Stimulated activated CD8-positive, alpha-beta memory T cell treated with anti-CD3 and anti-CD28 coated beads, Interleukin-7, amount 100 ng/mL, for 1 hour (primary cell): ENCODE measurements around the gene PHACTR3.

Experiments used
- DNase-seq, 2 donors: peaks; one replicate each; pipeline ENCODE4 v3.0.0-alpha.2; 2020; ENCODE audit warnings: low read depth in 2 of 2

PHACTR3 gene

DNA sequence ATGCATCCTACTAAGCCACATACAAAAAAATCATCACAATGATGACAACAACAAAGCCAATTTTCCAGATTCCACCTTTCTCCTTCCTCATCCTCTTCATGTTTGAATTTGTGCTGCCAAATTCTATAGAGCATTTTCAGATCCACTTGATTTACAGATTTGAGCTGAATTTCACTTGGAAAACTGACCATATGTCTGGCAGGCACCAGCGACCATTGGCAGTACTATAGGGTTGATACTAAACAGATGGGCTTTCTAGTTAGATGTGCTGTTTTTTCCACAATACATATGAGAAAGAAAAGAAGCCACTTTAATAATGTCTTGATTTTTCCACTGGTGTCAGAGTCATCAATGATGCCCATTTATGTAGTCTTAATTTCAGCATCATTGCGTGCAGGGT lies 127.0 kb downstream of the PHACTR3 start:
- DNase-seq: no peak

DNA sequence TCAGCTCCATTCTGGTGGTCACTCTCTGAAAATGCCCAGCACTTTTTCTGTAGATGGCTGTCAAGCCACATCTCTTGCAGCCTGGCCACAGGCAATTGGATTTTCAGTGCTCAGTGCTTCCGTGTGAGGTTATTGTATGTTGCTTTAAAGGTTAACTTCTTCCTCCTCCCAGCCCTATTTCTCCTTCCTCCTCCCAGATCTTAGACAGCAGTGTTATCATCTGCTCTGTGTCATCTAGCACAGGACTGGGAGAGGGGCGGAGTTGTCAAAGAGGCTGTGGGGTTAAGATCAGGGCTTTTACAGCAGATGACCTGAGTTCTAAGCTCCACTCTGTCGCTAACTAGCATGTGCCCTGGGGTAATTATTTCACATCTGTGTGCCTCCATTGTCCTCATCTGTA lies 129.0 kb downstream of the PHACTR3 start:
- DNase-seq: no peak

DNA sequence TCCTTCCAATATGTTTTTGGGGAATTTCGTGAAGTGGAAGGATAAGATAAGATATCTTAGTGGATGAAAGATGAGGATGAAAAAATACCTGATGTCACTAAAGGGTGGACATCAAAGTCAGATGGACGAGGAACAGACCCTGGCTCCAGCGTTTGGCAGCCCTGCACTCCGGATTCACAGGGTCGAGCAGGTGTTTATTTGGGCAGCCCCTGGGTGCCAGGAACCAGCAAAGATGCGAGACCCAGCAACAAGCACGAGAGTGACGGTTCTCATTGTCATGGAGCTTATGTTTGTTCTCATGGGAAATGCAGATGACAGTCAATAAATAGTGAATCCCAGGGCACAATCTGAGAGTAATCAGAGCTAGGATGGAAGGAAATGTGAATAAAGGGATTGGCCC lies 131.1 kb downstream of the PHACTR3 start:
- DNase-seq: no peak

DNA sequence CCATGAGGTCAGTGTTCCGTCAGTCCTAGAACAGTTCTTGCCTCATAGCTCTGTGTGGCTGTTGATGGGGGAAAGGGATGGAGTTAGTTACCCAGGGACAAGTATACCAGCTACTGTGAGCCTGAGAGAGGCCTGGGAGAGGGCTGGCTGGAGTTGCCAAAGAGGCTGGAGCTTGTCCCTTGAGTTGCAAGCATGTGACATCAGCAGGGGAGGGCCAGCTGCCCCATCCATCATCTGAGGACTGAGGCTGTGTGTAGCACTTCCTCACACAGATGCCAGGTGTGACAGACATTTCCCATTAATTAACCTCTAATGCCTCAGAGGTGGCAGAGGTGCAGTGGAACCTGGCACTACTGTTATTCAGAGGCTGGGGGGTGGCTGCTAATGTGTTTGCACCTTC lies 131.6 kb downstream of the PHACTR3 start:
- DNase-seq: no peak

DNA sequence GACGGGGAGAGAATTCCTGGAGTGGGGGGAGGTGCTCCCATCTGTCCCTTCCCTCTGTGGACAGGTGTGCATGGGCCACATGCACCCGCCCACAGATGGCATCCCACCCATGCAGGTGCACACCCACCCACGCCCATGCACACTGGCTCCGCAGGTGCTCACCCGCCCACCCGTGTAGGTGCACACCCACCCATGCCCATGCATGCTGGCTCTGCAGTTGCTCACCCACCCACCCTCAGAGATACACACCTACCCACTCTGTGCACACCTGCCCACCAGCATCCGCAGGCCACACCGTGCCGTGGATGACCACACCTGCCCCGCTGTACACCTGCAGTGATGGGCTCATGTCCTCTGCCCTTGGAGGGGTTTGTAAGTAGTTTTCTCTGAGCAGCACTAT lies 132.0 kb downstream of the PHACTR3 start:
- DNase-seq: no peak

DNA sequence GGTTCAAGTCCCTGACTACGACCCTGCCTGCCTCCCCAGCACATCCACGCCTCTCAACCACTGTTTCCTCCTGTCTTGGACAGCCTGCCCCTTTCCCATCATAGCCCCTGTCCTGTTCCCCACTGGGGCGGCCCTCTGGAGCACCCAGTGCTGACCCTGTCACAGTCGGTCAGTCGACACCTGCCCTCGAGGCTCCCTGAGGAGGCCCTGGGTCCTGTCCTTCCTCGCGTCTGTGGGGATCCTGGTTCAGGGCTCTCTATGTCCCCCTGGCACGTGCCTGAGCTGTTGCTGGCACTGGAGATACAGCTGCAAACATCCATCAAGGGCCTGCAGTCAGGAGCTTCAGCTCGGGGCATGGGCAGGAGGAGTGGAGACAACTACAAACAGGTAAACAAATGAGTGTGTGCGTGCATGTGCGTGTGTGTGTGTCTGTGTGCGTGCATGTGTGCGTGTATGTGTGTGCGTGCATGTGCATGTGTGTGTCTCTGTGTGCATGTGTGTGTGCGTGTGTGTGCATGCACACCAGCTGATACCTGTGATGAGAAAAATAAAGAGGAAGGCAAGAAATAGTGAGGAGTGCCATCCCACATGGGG lies 132.8 kb downstream of the PHACTR3 start:
- DNase-seq: no peak

DNA sequence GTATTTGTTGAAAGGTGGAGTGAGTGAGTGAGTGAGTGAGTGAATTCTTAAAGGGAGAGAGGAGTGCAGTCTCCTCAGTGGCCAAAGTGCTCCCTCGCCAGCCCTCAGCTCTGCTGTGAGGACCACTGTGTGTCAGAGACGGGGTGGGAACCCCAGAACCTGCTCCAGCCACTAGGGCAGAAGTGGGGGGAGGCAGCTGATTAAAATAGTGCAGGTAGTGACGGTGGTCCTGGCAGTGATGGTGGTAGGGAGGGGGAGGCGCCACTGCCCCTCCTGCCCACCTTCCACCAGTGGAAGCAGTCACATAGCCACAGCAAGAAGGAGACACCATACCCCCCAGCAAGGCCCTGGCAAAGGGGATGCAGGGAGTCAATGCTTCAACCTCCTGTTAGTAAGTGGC lies 133.5 kb downstream of the PHACTR3 start:
- DNase-seq: no peak

DNA sequence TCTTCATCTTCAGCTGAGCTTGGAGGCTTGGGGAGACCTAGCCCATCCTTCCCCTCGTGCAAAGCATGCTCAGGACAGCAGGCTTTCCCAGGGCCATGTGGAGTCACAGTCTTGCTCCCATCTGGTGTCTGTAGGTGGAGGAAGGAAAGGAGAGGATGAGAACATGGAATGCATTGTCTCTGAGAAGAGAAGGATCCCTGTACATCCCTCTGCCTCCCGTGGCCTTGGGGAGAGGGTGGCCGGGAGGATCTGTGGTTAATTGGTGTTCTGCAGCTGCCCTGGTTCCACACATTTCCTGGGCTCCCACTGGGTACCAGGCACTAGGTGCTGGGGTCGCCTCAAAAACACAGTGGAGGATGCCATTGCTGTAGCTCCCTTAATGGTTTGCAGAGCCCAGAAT lies 134.5 kb downstream of the PHACTR3 start:
- DNase-seq: no peak

DNA sequence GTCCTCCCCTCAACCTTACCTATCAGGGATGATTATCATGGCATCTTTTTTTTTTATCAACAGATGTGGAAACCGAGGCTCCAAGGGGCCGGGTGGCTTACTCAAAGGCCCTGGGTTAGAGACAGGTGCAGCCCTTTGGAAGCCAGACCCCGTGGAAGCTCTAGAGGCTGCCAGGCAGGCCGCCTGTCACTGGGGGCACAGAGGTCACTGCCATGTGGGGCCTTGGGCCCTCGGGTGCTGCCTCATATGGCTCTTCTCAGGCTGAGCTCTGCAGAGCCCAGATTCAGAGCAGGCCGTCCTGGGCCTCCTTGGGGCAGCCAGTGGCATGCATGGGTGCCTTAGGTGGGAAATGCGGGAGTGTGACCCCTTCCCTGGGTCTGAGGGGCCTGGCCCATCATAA lies 136.3 kb downstream of the PHACTR3 start:
- DNase-seq: no peak

DNA sequence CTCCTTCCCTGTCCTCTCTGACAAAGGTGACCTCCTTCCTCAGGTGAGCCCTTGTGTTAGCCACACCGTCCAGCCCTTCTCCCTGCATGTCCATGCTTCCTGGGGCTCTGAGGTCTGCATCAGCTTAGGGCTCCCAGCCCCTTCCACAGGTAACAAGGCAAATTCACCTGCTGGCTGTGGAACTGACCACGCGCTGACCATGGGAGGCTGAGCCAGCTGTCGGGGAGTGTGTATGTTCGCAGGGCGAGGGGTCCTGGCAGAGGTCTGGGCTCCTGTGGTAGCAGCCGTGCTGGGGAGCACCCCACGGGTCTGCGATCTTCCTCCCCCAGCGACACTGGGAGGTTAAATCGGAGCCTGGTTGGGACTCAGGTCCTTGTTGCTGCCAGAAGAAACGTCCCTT lies 136.7 kb downstream of the PHACTR3 start:
- no peak for DNase-seq

DNA sequence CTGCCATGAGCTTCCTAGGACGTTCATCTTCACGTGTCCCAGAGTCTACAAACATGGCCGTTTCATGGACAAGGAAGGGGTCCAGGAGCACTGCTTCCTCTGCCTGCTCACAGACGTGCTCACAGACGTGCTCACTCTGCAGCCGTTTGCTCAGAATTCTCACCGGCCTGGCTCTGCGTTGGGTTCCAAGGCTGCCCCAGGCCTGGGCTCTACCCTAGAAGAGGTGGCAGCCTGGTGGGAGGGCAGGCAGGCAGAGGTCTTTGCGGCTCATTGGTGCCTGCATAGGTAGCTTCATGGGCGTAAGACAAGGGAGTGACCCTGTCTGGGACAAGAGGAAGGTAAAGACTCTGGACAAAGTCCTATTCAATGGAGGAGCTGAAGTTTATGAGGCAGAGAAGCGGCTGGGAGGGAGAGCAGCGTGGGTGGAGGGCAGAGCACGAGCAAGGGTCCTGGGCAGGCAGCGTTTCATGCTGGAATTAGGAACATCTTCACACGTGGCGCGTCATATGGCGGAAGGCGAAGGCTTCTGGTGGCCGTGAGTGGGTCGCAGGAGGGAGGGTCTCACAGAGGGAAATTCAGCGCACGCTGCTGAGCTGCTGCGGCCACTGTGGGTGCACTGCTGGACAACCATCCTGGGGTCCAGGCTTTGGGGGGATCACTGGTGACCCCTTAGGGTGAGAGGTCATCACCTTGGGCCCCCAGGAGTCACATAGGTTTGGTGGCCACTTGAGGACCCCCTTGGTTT lies 138.2 kb downstream of the PHACTR3 start:
- no peak for DNase-seq

DNA sequence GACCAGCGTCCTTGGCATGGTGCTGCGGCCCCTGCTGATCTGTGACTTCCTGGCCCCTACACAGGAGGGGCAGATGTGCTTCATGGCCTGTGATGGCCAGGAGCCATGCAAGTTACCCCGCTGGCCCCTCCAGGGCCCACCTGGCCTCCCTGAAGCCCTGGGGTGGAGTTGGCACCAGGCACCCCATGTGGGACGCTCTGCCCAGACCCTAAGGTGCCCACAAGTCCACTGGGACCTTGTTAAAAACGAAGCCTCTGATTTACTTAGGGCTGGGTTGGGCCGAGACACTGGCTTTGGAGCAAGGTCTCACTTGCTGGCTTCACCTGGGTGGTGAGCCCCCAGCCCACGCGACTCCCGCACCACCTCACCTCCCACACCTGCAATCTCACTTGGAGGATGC lies 139.0 kb downstream of the PHACTR3 start:
- no peak for DNase-seq

DNA sequence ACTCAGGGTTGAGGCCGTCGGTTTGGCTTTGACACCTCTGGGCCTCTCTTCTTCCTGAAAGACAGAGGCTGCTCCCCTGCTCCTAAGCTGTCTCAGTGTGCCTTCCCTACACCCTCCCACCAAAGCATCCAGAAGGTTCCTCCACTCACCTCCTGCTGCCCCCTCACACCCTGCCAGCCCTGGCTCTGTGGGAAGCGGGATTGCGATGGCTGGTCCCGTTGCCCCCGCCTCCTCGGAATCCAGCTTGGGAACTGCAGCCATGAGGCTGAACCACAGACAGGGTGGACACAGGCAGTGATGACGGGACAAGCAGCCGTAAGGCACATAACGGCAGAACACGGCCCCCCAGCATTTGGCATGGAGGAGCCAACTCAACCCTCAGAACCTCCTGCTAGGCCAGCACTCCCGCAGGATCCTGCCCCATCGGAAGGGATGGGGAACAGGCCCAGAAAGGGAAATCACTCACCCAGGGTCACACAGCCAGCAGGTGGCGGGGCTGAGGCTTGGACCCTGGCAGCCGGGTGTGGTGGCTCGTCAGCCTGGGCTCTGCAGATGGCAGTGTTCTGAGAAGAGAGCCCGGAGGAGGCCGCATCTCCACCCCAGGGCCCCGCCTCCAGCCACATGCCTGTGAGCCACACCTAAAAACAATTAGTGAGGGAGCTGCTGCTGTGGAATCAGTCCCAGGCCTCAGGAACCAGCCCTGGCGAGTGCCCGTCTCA lies 139.6 kb downstream of the PHACTR3 start:
- DNase-seq: no peak

DNA sequence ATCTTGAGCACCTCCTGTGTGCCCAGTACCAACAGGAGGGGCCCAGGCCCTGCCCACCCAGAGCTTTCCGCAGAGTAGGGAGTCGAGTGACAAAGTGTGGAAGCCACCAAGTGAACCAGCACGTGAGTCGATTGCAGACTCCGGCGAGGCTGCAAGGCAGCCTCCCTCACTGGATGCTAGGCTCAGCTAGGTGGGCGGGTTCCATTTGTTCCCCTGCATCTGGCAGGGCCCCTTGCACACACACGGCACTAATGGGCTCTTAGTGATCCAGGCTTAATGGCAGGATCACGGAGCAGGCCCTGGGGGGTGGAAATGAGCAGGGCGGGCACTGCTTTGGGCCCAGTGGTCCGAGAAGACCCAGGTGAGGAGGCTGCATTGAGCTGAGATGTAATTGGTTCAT lies 140.4 kb downstream of the PHACTR3 start:
- DNase-seq: no peak

DNA sequence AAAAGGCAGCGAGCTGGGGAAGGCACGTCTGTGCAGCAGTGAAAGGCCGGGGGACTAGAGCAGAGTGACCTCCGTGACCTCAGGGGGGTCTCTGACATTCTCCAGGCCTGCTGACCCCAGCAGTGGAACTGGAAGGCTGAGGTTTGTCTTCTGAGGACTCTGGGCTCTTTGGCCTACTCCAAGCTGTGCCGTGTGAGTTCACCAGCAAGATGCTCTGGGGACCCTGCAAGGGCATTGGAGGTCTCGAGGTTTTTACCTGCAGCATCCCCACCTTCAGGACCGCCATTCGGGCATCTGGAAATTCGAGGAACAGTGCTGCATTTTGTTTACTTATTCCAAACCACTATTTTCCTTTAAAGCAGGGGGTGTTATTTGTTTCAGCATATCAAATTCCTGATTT lies 140.9 kb downstream of the PHACTR3 start:
- no peak for DNase-seq

DNA sequence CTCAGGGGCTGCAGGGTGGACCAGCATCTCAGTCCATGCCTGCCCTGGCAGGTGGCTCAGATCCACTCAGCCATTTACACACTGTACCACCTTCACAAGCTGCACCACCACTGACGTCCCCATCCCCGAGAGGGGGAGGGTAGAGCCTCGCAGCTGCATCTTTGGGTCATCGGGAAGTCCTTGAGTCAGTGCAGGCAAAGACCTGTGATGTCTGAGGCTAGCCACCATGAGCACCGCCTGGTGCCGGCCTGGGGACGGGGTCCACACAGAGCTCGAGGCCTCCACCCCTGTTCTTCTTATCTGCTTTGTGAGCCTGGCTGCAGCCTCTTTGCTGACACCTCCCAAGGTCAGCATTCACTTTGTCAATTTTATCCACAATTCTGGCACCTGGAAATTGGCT lies 141.4 kb downstream of the PHACTR3 start:
- DNase-seq: no peak

DNA sequence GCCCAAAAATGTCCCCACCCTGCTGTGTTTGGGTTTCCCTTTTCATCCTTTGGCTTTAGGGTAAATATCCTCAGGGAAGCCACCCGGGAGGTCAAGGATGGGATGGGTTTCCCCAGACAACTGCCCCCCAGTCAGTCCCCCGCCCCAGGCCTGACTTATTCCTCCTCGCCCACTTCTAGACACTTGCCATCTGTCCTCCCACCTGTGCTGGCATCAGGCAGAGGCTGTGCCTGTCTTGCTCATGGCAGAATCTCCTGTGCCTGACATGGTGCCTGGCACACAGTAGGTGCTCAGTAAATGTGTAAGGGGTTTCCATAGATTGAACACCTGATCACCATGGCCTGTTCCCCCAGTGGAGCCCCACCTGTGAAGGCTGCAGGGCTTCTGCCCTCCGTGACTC lies 141.8 kb downstream of the PHACTR3 start:
- DNase-seq: no peak

DNA sequence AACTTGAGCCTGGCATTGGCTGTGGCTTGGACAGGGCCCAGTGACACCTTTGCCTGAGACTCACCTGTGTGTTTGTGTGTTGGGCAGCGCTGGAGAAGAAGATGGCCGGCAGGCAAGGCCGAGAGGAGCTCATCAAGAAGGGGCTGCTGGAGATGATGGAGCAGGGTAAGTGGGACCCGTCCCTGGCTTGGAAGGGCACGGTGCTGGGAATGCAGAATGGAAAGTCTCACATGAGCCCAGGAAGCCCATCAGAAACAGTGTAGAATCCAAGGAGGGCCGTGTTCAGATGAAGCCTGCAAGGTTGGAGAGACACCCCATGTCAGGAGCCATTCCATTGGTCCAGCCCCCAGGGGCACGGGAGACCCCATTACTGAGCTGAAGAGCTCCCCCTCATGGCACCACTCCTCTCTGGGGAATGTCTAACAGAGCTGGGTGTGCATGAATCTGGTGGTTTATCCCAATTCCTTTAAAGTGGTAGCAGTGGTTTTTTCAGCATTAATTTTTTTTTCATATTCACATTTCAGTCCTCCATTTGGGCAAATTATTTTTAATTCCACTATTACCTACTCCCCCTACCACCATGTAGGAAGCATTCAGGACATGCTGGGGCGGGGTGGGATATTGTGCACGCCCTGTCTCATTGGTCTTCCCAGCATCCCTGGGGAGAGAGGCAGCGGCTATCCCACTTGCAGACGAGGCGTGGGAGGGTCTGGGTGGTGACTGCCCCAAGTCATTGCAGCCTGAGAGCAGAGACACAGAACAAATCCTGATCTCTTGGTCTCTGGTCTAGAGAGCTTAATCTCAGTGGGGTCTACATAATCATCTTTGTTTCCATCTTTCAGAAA lies 143.6 kb downstream of the PHACTR3 start:
- no peak for DNase-seq

DNA sequence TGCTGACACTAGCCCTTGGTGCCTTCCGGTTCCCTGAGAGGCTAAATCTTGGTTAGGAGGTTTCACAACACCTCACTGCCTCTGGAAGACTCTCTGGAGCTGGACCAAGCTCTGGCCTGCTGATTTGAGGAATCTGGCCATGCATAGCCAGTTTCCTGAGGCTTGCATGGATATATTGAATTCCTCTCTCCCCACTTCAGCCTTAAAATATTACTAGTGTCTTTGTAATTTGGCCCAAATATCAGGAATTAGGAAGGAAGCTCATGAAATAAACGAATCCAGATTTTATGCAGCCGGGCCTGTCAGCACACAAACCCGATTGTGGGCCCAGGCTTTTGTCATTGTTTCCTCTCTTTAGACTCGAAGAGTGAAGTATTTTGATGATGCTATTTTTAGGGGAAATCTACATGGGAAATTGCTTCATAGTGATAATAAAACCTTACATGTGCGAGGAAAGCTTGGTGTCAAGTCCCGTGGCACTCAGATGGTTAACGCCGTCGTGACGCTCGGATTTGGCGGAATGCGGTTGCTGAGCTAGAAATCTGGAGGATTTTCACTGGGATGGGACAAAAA lies 144.4 kb downstream of the PHACTR3 start:
- DNase-seq: no peak

DNA sequence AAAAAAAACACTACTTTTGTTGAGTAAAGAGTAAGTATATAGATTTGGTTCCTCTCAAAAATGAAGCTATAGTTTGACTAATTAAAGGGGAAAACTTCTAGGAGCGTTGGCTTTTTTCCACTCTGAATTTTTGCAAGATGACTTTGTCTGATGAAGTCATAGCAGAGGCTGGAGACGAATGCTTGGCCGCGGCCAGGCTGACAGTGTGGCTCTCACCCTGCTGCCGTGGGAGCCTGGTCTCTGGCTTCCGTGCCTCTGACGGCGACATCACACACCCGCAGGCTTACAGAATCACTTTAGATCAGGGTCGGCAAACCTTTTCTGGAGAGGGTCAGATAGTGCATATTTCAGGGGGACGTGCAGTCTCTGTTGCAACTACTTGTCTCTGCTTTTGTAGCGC lies 145.0 kb downstream of the PHACTR3 start:
- DNase-seq: no peak

DNA sequence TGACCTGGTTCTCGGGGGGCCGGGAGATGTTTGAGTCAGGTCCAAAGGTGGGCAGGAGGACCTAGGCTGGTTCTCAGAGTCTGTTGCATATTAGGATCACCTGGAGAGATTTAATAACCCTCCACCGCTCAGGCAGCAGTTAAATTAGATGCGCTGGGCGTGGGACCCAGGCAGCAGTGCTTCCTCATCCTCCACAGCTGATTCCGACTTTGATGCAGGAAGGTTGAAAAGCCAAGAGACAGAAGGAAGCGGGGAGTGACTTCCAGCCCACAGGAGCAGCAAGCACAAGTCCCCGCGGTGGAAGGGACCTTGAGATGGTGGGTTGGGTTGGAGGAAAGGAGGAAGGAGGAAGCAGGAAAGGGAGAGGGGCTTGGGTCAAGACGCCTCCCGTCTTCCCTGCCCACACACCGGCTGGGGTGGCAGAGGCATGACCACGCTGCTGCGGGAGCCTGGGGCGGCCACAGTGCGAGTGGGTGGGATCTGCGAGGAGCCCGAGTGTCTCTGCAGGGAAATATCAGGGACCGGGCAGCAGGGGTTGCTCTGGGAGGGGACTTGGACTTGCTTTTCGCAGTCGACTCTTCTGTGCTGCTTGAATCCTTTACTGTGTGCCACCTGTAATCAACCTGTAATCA lies 146.0 kb downstream of the PHACTR3 start:
- DNase-seq: no peak
